ENCODE data around the gene HIVEP3. TPM values are rescaled to one million over a fixed set of nuclear protein-coding genes. Genes with fewer than 3 reads are reported as not detected.
A peak's percentile ranks its signal among the peaks of the same experiment; 100 is the strongest.

HIVEP3 gene
- polyA plus RNA-seq, 1 donor (not counting 4 experiments of a cell fraction or from before 2014, with no cell fraction given), result 1.1 TPM

GRCh38 chr1:41851589-41851988 lies 67.1 kb downstream of the HIVEP3 start:
- TF ChIP-seq, protein P1, sequence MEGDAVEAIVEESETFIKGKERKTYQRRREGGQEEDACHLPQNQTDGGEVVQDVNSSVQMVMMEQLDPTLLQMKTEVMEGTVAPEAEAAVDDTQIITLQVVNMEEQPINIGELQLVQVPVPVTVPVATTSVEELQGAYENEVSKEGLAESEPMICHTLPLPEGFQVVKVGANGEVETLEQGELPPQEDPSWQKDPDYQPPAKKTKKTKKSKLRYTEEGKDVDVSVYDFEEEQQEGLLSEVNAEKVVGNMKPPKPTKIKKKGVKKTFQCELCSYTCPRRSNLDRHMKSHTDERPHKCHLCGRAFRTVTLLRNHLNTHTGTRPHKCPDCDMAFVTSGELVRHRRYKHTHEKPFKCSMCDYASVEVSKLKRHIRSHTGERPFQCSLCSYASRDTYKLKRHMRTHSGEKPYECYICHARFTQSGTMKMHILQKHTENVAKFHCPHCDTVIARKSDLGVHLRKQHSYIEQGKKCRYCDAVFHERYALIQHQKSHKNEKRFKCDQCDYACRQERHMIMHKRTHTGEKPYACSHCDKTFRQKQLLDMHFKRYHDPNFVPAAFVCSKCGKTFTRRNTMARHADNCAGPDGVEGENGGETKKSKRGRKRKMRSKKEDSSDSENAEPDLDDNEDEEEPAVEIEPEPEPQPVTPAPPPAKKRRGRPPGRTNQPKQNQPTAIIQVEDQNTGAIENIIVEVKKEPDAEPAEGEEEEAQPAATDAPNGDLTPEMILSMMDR (optimal IDR thresholded peaks at IDR 0.05 in 1 of 3, IDR thresholded peaks at IDR 0.05 in 1 of 3, conservative IDR thresholded peaks at IDR 0.05 in 1 of 3; ENCODE audit: extremely low read depth in 1 of 3, insufficient read depth in 2 of 3, low read length in 3 of 3), result no peak
- no peak for TF ChIP-seq EZH2 (IDR thresholded peaks at IDR 0.05; ENCODE audit: low read length)
- peak overlapping the region; percentile 15 for H2AFZ ChIP-seq (ENCODE audit: control insufficient read depth, low read length)
- peaks cover 4% of the 10 kb centered on the region for H3K27me3 ChIP-seq (ENCODE audit: control insufficient read depth, extremely low read depth, insufficient read depth, low read length)
- no peaks in the 10 kb centered on the region for H4K20me1 ChIP-seq (ENCODE audit: control insufficient read depth, extremely low read depth, insufficient read depth, low read length)
- peaks cover 22% of the 10 kb centered on the region for H3K4me1 ChIP-seq (ENCODE audit: control insufficient read depth, extremely low read depth, insufficient read depth, low read length)
- peak overlapping the region; percentile 35 for H3K4me2 ChIP-seq (ENCODE audit: control insufficient read depth, extremely low read depth, insufficient read depth, low read depth, low read length)
- no peak overlapping the region for H3K9ac ChIP-seq (ENCODE audit: control insufficient read depth, extremely low read depth, insufficient read depth, low read length)
- FAIRE-seq (peak; percentile 98), DNase-seq (ENCODE audit: low read depth, low spot score) (peak; percentile 57)
- H3K27ac ChIP-seq (ENCODE audit: control insufficient read depth, insufficient read depth, low read length), result no peak overlapping the region
- H3K9me3 ChIP-seq (ENCODE audit: control insufficient read depth, low read depth, low read length), result no peaks in the 10 kb centered on the region
- H3K79me2 ChIP-seq (ENCODE audit: control insufficient read depth, insufficient read depth, low read length), result no peaks in the 10 kb centered on the region
- H3K9me1 ChIP-seq (ENCODE audit: control insufficient read depth, extremely low read depth, insufficient read depth, low read length), result no peaks in the 10 kb centered on the region
- H3K4me3 ChIP-seq (ENCODE audit: control insufficient read depth in 2 of 3, extremely low read depth in 1 of 3, insufficient read depth in 2 of 3, low read depth in 1 of 3, low read length in 3 of 3), result no peak overlapping the region
- dilution Hi-C loops (cut with MboI; ENCODE audit: extremely low pct_ligation_motif_present, low sequenced_read_pairs), result no loop called here
- H3K36me3 ChIP-seq (ENCODE audit: control insufficient read depth in 2 of 2, extremely low read depth in 1 of 2, insufficient read depth in 2 of 2, low read length in 2 of 2), result no peaks in the 10 kb centered on the region

- Histone ChIP-seq H3K27ac (ENCODE audit: control insufficient read depth, insufficient read depth, low read length) (no peak overlapping the region), H4K20me1 (ENCODE audit: control insufficient read depth, extremely low read depth, insufficient read depth, low read length) (no peaks in the 10 kb centered on the region), H3K27me3 (ENCODE audit: control insufficient read depth, extremely low read depth, insufficient read depth, low read length) (peaks cover 4% of the 10 kb centered on the region), H2AFZ (ENCODE audit: control insufficient read depth, low read length) (no peak overlapping the region), H3K4me2 (ENCODE audit: control insufficient read depth, extremely low read depth, insufficient read depth, low read depth, low read length) (no peak overlapping the region), H3K79me2 (ENCODE audit: control insufficient read depth, insufficient read depth, low read length) (no peaks in the 10 kb centered on the region), H3K36me3 (ENCODE audit: control insufficient read depth in 2 of 2, extremely low read depth in 1 of 2, insufficient read depth in 2 of 2, low read length in 2 of 2) (no peaks in the 10 kb centered on the region), H3K4me1 (ENCODE audit: control insufficient read depth, extremely low read depth, insufficient read depth, low read length) (peaks cover 19% of the 10 kb centered on the region), H3K4me3 (ENCODE audit: control insufficient read depth in 2 of 3, extremely low read depth in 1 of 3, insufficient read depth in 2 of 3, low read depth in 1 of 3, low read length in 3 of 3) (no peak overlapping the region), H3K9ac (ENCODE audit: control insufficient read depth, extremely low read depth, insufficient read depth, low read length) (no peak overlapping the region), H3K9me1 (ENCODE audit: control insufficient read depth, extremely low read depth, insufficient read depth, low read length) (no peaks in the 10 kb centered on the region), H3K9me3 (ENCODE audit: control insufficient read depth, low read depth, low read length) (no peaks in the 10 kb centered on the region)
- TF ChIP-seq, protein P1 (optimal IDR thresholded peaks at IDR 0.05 in 1 of 3, IDR thresholded peaks at IDR 0.05 in 1 of 3, conservative IDR thresholded peaks at IDR 0.05 in 1 of 3; ENCODE audit: extremely low read depth in 1 of 3, insufficient read depth in 2 of 3, low read length in 3 of 3), result no peak
- TF ChIP-seq EZH2 (IDR thresholded peaks at IDR 0.05; ENCODE audit: low read length), result no peak
- DNase-seq (ENCODE audit: low read depth, low spot score) (no peak), FAIRE-seq (no peak)
- dilution Hi-C loops (cut with MboI; ENCODE audit: extremely low pct_ligation_motif_present, low sequenced_read_pairs), result no loop called here
Observed at GRCh38 chr1:41850029-41850428, 68.7 kb downstream of the HIVEP3 start.

Data from keratinocyte (primary cell).